PC-3 (cell line): ENCODE data around the gene IFT81.

Experiments used
- CTCF ChIP-seq: fragments of 300-600 bp; sonication (generic); conservative IDR thresholded peaks from 2 replicates; pipeline ENCODE4 v1.5.1; 2017; ENCODE audit warnings: antibody characterized with exemption, low read depth, mild to moderate bottlenecking, low read length
- EZH2 ChIP-seq: fragments of 300-600 bp; sonication (generic); IDR thresholded peaks from one replicate; pipeline ENCODE4 v1.6.1; 2017; ENCODE audit warnings: antibody characterized with exemption, mild to moderate bottlenecking, low read length; ENCODE audit not compliant: unreplicated experiment
- EZH2phosphoT487 ChIP-seq: fragments of 300-600 bp; sonication (generic); IDR thresholded peaks from 2 replicates; pipeline ENCODE4 v1.6.1; 2018; ENCODE audit warnings: mild to moderate bottlenecking, antibody characterized with exemption, low read length, borderline replicate concordance

GRCh38 chr12:110200124-110200417 lies 75.9 kb downstream of the IFT81 start:
- TF ChIP-seq CTCF (no peak), EZH2 (no peak), EZH2phosphoT487 (no peak)
